ENCODE data around the gene RCSD1. TPM values are rescaled to one million over a fixed set of nuclear protein-coding genes. Genes with fewer than 3 reads are reported as not detected.

Gene RCSD1
- total and polyA plus RNA-seq, 2 donors from 2014 or later = 3.9 to 18.3 TPM

GRCh38 chr1:167698313-167698712, 68.3 kb downstream of the RCSD1 start:
- Histone ChIP-seq H3K4me1 (ENCODE audit: control insufficient read depth in 2 of 3, insufficient read depth in 2 of 3, low read depth in 1 of 3, low read length in 3 of 3) (peaks cover 0 to 3% (median 0%) of the 10 kb centered on the region in 3 donors), H3K27me3 (ENCODE audit: control insufficient read depth, insufficient read depth, low read length) (no peaks in the 10 kb centered on the region), H3K9me3 (ENCODE audit: control insufficient read depth in 2 of 3, insufficient read depth in 1 of 3, low read length in 3 of 3) (no peaks in the 10 kb centered on the region), H3K9ac (ENCODE audit: low read length in 3 of 3) (no peak overlapping the region), H3K27ac (ENCODE audit: low read depth in 2 of 2, low read length in 2 of 2) (no peak overlapping the region), H3K4me3 (ENCODE audit: low read length in 3 of 3) (no peak overlapping the region), H3K36me3 (ENCODE audit: control insufficient read depth in 2 of 3, insufficient read depth in 3 of 3, low read length in 3 of 3) (no peaks in the 10 kb centered on the region)
- no peak for TF ChIP-seq CTCF (IDR thresholded peaks at IDR 0.05; ENCODE audit: borderline replicate concordance, extremely low read depth, insufficient read depth)
- no peak for FAIRE-seq
- intact Hi-C loops (cut with DNase I) = no loop called here
- no peak for DNase-seq

DNA sequence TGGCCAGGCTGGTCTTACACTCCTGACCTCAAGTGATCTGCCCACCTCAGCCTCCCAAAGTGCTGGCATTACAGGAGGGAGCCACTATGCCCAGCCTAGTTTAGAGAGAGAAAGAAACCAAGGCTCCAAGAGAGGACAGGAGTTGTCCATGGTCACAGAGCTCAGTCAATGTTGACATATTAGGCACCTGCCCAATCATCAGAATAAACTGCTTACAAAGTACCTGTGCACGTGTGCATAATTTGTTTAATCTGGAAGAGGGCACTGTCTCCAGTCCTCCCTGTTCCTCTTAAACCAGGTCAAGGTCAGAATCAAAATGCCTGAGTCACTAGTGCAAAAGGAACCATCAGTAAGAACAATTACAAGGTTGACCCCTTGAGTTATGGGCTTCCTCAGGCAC, 71.5 kb downstream of the RCSD1 start:
- H3K9me3 ChIP-seq (ENCODE audit: control insufficient read depth in 2 of 3, insufficient read depth in 1 of 3, low read length in 3 of 3) = no peaks in the 10 kb centered on the region
- no peak for FAIRE-seq
- peaks cover 0 to 3% (median 0%) of the 10 kb centered on the region in 3 donors for H3K4me1 ChIP-seq (ENCODE audit: control insufficient read depth in 2 of 3, insufficient read depth in 2 of 3, low read depth in 1 of 3, low read length in 3 of 3)
- TF ChIP-seq CTCF (IDR thresholded peaks at IDR 0.05; ENCODE audit: borderline replicate concordance, extremely low read depth, insufficient read depth) = no peak
- no peak overlapping the region for H3K4me3 ChIP-seq (ENCODE audit: low read length in 3 of 3)
- no peak for DNase-seq
- H3K27ac ChIP-seq (ENCODE audit: low read depth in 2 of 2, low read length in 2 of 2) = no peak overlapping the region
- no peak overlapping the region for H3K9ac ChIP-seq (ENCODE audit: low read length in 3 of 3)
- no peaks in the 10 kb centered on the region for H3K36me3 ChIP-seq (ENCODE audit: control insufficient read depth in 2 of 3, insufficient read depth in 3 of 3, low read length in 3 of 3)
- no peaks in the 10 kb centered on the region for H3K27me3 ChIP-seq (ENCODE audit: control insufficient read depth, insufficient read depth, low read length)
- intact Hi-C loops (cut with DNase I) = no loop called here

- no peak for DNase-seq
- H3K9me3 ChIP-seq (ENCODE audit: control insufficient read depth in 2 of 3, insufficient read depth in 1 of 3, low read length in 3 of 3) = no peaks in the 10 kb centered on the region
- H3K27me3 ChIP-seq (ENCODE audit: control insufficient read depth, insufficient read depth, low read length) = no peaks in the 10 kb centered on the region
- H3K27ac ChIP-seq (ENCODE audit: low read depth in 2 of 2, low read length in 2 of 2) = no peak overlapping the region
- FAIRE-seq = no peak
- no peak overlapping the region for H3K9ac ChIP-seq (ENCODE audit: low read length in 3 of 3)
- no peaks in the 10 kb centered on the region for H3K36me3 ChIP-seq (ENCODE audit: control insufficient read depth in 2 of 3, insufficient read depth in 3 of 3, low read length in 3 of 3)
- no peak overlapping the region for H3K4me3 ChIP-seq (ENCODE audit: low read length in 3 of 3)
- no peak for TF ChIP-seq CTCF (IDR thresholded peaks at IDR 0.05; ENCODE audit: borderline replicate concordance, extremely low read depth, insufficient read depth)
- H3K4me1 ChIP-seq (ENCODE audit: control insufficient read depth in 2 of 3, insufficient read depth in 2 of 3, low read depth in 1 of 3, low read length in 3 of 3) = no peaks in the 10 kb centered on the region
- intact Hi-C loops (cut with DNase I) = no loop called here
Observed at GRCh38 chr1:167703557-167703956, 73.5 kb downstream of the RCSD1 start.

DNA sequence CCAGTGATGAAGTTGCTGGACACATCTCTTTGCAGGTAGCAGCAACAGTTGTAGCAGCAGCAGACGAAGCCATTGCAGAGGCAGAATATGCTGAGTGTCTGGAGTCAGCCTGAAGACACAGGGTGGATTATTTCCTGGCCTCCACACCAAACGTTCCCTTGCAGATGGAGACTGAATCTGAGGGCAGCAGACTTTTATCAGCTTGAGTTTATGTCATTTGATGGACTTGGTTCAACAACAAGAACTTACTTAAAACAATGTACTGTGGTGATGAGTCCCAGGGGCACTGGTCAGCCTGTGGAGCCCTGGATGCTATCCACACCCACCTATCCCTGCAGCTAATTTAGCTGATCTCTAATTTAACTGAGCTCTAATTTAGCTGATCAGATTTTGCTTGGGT, 74.7 kb downstream of the RCSD1 start:
- Histone ChIP-seq H3K9ac (ENCODE audit: low read length in 3 of 3) (no peak overlapping the region), H3K27ac (ENCODE audit: low read depth in 2 of 2, low read length in 2 of 2) (no peak overlapping the region), H3K27me3 (ENCODE audit: control insufficient read depth, insufficient read depth, low read length) (no peaks in the 10 kb centered on the region), H3K4me3 (ENCODE audit: low read length in 3 of 3) (no peak overlapping the region), H3K9me3 (ENCODE audit: control insufficient read depth in 2 of 3, insufficient read depth in 1 of 3, low read length in 3 of 3) (no peaks in the 10 kb centered on the region), H3K36me3 (ENCODE audit: control insufficient read depth in 2 of 3, insufficient read depth in 3 of 3, low read length in 3 of 3) (no peaks in the 10 kb centered on the region), H3K4me1 (ENCODE audit: control insufficient read depth in 2 of 3, insufficient read depth in 2 of 3, low read depth in 1 of 3, low read length in 3 of 3) (no peaks in the 10 kb centered on the region)
- no peak for FAIRE-seq
- intact Hi-C loops (cut with DNase I) = no loop called here
- no peak for DNase-seq
- no peak for TF ChIP-seq CTCF (IDR thresholded peaks at IDR 0.05; ENCODE audit: borderline replicate concordance, extremely low read depth, insufficient read depth)

Data from kidney (tissue), 14 donors.